ENCODE data around the gene MPRIP.

MPRIP gene

DNA sequence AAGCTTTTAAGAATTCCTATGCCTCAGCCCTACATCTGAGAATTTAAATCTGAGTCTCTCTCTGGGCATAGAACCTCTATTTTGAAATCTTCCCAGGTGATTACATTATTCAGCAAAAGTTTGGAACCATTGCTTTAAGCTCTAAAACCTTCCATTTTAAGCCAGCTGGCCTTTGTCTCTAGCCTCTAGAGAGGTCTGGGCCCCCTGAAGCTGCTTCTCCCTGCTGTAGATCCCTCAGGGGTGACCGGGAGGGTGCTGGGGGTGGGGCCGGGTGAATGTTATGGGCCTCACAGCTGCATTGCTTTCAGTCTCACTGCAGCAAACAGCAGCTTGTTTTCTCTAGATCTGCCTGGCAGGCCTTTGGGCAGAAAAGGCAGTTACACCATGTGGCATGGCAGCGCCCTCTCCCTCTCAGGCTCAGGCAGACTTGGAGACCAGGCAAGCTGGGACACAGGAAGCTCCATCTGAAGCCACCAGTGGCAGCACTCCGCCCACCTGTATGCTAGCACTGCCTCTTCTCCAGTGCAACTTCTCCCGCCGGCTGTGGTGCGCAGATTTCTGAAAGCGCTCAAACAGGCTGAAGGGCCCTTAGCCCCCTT lies 66.3 kb downstream of the MPRIP start:
- peak; percentile 88 for DNase-seq (ENCODE audit: low spot score)

DNA sequence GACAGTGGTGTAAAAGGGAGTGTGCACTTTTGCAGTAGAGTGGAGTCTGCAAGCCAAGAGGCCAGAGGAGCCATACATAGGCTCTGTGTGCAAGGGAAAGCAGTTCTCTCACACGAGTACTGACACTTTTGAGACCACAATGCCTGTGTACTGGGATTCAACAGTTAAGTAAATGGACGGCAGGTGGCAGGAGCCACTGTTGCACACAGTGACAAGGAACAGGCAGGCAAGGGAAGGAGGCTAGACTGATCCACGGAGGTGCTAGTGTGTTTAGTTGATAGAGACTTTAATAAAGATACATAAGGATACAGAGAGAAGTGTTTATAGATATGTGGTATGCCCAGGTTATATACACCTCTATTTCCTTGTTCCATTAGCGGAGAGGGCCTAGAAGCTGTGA lies 67.0 kb downstream of the MPRIP start:
- DNase-seq (ENCODE audit: low spot score) = no peak

DNA sequence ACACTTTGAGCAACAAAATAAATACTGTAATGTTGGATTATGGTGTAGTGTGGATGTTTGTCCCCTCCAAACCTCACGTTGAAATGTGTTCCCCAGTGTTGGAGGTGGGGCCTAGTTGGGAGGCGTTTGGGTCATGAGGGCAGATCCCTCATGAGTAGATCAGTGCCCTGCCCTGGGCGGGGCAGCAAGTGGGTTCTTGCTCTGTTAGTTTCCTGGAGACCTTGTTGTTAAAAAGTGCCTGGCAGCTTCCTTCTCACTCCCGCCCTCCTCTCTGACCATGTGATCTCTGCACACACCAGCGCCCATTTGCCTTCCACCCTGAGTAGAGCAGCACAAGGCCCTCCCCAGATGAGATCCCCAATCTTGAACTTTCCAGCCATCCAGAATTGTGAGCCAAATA lies 67.7 kb downstream of the MPRIP start:
- DNase-seq (ENCODE audit: low spot score) = no peak

DNA sequence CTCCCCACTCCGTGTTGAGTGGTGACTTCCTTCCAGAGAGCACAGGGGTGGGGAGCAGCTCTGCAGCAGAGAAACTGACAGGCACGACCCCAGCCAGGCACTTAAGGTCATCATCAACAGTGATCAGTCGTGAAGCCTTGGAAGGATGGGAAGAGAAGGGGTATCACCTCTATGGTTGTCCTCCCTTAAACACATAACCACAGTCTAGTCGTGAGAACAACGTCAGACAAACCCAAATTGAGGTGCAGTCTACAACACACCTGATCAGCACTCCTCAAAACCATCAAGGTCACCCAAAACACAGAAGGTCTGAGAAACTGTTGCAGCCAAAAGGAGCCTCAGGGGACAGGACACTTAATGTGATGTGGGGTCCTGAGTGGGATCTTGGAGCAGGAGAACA lies 68.3 kb downstream of the MPRIP start:
- no peak for DNase-seq (ENCODE audit: low spot score)

DNA sequence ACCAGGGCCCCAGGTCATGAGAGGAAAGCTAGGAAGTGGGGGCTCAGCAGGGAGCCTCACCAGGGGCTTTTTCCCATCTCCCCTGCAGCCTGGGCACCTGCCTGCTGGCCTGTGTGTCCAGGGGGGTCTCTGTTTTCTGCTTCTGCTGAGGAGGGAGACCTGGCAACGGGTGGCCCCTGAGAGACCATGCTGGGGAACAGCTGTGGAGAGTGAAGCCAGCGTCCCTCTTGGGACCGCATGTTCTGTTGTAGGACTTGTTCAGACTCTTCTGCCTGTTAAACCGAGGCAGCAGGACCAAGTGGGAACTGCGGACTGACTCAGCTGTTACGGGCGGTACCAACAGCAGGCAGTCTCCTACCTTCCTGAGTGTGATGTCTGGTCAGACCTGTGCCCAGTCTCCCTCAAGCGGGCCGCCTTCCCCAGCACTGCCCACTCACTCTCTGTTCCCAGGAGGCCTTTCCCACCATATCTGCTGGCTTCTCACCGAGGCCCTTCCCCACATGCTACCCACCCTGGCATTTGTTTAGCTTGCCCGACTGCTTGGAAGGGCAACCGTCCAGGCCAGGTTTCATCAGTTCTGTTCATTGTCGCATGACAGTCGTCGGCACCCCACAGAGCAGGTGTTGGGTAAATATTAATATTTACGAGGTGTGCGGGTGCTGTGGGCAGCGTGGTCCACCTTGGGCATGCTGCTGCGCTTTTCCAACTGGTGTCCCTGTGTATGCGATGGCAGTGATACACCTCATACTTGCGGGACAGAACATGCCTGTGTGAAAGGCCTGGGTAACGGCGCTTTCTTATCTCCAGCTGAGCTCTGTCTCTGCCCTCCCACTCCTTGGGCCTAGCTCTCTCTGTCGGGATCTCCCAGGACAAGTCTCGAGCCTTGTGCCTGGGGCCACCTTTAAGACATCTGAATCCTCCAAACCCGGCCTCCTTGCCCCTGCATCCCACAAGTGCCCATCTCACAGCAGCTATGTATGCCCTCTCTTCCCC lies 69.4 kb downstream of the MPRIP start:
- no peak for DNase-seq (ENCODE audit: low spot score)

DNA sequence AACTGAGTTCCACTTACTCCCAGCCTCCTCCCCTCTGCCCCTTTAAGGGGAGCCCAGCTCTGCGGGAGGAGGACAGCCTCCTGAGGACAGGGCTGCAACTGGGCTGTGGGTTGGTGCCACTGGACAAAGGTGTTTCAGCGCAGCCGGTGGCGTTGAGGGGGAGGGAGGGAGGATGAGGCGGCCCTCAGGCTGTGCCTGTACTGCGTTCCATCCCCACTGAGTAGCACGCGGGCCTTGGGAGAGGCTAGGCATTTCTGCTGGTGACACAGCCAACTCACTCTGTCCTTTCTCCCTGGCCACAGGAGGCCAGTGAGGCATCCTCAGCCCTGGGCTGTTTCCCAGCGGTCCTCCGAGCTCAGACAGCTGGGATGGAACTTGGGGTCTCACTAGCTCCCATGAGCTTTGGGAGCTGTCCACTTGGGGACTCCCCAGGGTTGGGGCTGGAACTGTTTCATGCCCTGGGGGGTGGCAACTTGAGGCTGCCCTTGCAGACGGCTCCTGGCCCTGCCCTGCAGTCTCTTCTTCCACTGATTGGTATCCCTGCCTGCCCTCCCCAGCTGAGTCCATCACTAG lies 70.5 kb downstream of the MPRIP start:
- DNase-seq (ENCODE audit: low spot score) = no peak

DNA sequence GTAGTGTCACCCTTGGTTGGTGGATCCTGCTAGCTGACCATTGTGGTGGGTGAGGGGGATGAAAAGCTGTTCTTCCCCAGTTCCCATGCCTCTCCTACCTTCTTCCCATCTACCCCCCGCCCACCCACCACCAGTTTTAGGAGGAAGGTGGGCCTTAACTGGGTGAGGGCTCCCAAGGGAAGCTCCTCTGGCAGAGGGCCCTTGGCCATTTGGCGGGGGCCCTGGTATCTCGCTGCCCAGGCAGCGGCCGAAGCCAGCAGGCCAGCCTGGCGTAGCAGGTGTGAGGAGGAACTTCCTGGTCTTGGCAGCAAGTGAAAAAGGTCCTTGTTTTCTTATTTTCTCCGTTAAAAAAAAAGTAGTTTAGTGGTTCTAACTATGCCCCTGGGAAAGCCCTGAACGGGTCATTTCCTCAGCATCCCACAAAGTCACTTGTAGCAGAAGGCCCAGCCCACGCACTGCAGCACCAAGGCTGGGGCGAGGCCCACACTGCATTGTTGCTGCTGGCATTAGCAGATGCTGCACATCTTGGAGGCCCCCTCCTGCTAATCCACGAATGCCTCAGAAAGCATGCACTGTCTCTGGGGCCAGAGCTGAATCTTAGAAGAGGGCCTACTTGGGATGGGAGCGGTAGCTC lies 72.5 kb downstream of the MPRIP start:
- peak; percentile 66 for DNase-seq (ENCODE audit: low spot score)

DNA sequence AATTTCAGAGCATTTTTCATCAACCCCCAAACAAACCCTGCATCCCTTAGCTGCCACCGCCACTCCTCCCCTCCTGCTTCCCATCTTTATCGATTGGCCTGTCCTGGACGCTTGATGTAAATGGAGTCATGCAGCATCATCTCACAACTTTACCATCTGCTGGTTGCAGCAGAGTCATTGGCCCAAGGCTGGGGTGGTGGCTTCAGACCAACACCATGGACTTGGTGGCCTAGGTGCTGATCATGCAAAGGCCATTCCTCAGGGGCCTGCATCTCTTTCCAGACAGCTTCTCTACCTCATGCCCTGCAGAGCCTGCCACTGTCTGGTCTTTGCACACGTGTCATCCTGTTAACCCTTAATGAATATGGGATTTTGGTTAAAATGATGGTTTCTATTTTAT lies 73.4 kb downstream of the MPRIP start:
- DNase-seq (ENCODE audit: low spot score) = no peak

DNA sequence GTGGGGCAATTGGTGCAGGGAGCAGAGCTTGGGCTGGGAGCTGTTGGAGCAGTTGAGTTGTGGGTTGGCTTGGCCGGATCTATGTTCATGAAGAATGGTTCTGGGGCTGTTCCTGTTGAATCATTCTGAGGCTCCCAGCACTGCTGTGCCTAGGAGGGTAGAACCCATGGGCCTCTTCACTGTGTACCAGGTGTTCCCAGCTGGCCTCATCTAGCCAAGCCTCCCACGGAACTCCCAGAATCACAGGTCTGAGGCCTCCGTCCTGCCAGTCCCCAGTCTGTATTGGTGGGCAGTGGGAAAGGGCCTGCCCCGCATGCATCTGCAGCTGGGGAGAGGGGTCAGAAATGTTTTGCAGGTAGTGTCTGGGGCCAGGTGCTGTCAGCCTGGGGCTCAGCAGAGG lies 74.1 kb downstream of the MPRIP start:
- no peak for DNase-seq (ENCODE audit: low spot score)

DNA sequence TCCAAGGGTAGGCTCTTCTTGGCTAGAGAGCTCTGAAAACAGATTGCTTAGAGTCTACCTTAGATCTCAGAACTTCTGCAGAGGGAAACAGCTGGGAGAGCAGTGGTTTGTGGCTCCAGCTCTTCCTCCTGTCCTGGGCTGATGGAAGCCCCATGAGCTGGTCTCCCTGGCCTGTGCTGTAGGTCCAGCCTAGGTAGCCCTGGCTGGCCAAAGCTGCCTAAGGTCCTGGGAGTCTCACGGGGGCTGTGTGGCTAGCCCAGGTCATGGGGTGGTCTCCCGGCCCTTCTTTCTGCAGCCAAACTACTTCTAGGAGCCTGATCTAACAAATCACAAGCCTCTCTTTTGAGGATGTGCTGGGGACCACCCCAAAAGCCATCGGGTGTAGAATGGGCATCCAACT lies 75.7 kb downstream of the MPRIP start:
- DNase-seq (ENCODE audit: low spot score) = no peak

DNA sequence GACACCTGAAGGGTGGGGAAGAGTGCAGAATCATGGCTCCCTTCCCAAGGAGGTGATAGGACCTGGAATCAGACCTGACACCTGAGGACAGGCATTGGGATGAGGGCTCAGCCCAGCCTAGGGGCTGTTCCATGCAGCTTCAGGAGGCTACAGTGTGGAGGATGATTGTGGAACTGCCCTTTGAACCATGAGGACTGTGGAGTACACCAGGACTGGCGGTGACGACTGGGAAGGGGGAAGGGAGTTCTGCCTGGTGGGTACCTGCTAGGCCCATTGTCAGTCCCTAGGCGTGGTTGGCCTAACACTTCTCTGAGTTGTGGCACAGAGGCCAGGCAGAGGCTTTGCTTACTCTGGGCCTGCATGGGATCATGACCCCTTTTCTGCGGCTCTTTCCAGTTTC lies 76.1 kb downstream of the MPRIP start:
- no peak for DNase-seq (ENCODE audit: low spot score)

DNA sequence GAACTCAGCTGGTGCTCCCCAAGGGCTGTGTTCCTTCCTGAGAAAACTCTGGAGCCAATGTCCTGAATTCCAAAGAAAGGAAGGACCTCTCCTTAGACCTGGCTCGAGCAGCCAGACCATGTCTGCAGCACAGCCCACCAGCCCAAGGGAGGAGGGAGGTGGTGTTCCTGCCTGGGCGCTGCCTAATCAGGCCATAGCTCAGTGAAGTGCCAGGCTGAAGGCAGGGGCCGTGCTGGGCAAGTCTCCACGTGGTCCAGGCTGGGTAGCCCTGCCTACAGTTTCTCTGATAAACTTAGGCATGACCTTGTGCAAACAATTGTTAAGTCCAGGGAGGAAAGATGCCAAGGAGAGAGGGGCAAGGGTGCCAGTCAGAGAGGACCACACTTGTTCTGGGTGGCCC lies 76.8 kb downstream of the MPRIP start:
- DNase-seq (ENCODE audit: low spot score) = no peak

DNA sequence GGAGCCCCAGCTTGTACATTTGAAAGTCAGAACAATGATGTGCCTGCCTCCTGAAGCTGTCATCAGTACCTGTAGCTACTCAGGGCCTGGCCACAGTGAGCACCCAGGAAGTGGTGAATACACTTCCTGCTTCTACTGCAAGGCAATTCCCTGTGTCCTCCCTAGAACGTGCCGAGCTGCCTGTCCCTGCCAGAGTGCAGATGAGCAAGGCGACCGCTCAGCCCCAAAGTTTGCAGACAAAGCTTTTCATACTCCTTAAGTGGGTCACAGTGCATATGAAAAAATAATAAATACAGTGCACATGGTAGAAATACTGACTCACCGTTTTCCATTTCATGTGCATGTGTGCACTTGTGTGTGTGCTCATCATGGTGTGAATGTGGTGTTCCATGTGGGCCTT lies 77.3 kb downstream of the MPRIP start:
- no peak for DNase-seq (ENCODE audit: low spot score)

DNA sequence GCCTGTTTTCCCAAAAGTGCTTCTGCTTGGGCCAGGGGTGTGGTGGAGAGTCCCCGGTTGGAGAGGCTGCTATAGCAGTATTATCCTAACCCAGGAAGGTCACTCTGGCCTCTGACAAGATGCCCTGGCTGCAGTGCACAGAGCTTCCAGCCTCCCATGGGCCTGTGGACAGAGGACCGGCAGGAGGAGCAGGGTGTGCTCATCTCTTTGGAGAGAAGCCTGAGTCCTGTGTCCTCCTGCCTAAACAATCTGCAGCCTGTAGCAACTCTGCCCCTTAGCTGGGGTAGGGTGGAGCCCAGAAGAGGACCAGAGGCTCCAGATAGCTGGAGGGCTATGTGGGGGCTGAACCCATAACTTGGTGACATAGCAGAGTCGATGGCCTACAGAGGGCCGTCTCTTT lies 78.0 kb downstream of the MPRIP start:
- DNase-seq (ENCODE audit: low spot score) = no peak

DNA sequence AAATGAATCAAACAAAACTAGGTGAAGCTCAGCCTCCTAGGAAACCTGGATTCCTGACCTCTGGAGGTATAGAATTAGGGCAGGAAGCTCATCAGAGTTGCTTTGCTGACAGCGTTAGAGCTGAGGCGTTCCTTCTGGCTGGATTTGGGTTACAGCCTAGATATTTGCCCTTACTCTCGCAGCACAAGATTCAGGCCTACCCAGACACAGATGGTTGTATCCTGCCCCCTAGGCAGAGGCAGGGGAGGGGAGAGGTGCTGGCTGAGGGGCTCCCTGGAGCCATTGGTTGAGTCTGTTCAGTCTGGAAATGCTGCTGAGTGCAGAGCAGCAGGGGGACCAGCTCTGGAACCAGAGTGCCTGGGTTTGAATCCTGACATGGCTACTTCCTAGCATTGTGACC lies 78.4 kb downstream of the MPRIP start:
- DNase-seq (ENCODE audit: low spot score) = no peak

DNA sequence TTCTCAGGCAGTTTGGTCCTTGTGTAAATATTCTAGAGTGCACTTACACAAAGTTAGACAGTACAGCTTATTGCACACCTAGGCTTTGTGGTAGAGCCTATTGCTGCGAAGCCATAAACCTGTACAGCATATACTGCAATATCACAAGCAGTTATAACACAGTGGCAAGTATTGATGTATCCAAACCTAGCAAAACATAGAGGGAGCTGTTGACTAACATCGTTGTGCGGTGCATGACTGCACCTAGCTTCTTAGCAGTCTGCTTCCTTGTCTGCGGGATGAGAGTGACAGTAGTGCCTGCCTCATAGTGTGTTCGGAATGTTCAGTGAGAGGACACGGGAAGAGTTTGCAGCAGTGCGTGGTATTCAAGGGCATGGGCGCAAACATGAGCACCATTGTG lies 78.9 kb downstream of the MPRIP start:
- DNase-seq (ENCODE audit: low spot score) = peak; percentile 36

DNA sequence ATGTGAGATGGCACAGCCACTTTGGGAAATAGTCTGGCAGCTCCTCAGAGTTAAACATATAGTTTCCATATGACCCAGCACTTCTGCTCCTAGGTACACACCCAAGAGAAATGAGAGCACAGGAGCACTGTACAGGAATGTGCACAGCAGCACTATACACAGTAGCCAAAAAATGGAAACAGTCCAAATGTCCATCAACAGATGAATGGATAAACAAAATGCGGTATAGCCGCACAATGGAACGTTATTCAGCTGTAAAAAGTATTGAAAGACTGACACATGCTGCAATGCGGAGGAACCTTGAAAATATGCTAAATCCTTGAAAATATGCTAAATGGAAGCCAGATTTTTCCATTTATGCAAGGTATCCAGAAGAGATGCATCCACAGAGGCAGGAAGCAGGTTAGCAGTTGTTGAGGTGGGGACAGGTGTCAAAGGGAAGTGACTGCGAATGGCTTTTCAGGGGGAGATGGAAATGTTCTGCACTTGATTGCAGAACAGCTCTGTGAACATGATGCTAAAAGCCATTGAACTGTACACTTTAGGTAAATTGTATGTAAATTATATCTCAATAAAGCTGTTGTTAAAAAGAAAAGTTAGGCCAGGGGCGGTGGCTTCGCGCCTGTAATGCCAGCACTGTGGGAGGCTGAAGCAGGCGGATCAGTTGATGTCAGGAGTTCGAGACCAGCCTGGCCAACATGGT lies 80.7 kb downstream of the MPRIP start:
- no peak for DNase-seq (ENCODE audit: low spot score)

DNA sequence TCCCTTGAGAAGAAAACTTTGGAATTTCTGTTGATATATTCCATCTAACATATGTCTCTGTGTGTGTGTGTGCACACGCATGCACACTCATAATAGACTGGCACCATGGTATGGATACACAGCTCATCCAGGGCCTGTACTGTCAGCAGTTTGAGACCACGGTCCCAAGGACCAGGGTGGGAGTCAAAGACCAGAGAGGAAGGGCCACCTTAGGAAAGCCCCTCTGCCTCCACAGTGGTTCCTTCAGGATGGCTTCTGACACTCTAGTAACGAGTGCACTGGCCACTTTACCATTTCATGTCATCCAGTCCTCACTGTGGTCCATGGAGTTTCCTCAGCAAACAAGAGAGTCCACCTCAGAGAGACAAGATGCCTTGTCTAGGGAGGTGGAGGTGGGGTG lies 82.1 kb downstream of the MPRIP start:
- DNase-seq (ENCODE audit: low spot score) = no peak

DNA sequence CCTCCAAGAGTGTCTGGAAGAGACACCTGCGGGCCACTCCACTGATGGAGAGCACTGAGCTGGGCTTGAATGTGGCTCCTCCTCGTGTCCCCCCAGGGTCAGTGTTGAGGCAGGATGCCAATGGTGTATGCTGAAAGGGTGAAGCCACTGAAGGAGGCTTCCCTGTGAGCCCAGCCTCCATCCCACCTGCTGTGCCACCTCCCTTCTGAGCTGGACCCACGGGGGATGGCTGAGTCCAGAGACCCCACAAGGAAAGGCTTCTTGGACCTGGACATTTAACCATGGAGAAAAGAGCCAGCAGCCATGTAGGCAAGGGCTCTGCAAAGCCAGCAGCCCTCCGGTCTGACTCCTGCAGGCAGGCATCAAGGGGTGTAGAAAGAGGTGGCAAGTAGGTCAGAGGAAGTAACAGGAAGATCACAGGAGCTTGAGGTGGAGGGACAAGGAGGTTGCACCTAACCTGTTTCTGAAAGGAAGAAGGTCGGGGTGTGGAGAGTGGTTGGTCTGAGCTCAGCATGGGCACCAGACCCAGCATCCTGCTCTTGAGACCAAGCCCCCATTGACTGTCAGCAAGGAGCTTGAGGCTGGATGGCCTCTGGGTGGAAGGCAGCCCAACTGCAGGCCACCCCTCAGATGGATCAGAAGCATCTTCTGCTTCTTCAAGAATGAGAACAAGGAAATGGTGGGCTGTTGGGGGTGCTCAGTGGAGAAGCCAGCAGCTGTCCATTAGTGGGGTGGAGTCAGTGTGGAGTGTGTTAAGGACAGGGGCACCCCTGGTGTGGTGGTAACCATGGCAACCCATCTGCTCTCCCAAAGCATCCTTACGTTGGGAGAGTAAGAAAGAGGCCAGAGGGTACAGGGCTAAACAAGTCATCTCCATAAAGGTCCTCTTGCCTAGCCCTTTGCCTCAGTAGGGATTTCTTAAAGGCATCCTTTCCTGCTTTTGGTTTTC lies 83.2 kb downstream of the MPRIP start:
- DNase-seq (ENCODE audit: low spot score) = no peak

DNA sequence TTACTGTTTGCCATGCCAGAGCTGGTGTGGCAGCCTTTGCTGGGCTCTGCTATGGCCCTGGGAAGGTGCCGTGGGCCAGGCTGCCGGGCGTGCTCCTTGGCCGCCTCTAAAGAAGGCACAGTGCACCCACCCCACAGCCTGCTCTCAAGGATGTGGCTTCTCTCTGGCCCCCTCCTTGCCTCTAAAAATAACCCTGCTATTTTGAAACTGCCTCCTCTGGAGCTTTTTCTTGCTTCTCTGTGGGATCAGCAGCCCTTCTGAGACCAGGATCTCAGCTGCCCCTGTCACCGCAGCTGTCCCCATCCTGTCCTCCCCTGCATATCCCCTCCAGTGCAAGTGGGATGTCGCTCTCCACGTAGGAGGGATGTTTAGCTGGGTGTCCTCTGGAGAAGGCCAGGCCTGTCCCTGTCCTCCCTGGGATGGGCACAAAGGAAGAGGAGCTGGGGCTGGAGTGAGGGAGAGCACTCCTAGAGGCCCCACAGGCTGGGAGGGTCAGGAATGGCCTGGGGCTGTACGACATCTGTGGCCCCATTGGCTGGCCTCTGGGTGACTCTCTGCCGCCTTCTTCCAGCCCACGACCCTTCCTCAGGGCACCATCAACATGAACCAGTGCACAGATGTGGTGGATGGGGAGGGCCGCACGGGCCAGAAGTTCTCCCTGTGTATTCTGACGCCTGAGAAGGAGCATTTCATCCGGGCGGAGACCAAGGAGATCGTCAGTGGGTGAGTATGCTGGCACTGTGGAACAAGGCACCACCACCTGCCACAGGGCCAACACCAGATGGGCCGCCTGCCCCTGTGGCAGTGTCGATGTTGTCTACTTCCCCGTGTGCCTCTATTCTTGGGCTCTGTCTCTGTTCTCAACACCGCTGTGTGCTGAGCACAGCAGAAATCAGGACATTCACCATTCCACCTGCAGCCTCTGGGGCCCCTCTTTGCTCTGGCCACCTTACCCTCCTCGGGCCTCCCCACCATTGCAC lies 84.2 kb downstream of the MPRIP start:
- DNase-seq (ENCODE audit: low spot score) = peak; percentile 43

Measured in Ammon's horn (tissue), 1 donor.